Neural progenitor cell (in vitro differentiated cells): ENCODE data around the gene CD34. TPM values are rescaled to one million over a fixed set of nuclear protein-coding genes. Genes with fewer than 3 reads are reported as not detected.

Experiments used
- DNase-seq: peaks from one replicate; pipeline ENCODE4 v3.0.0-alpha.2; 2016; ENCODE audit warnings: low spot score
- H2AFZ ChIP-seq: fragments of 200-600 bp; sonication (generic); replicated peaks from 2 replicates; pipeline ENCODE4 v1.6.1; 2016; ENCODE audit warnings: antibody characterized with exemption
- H3F3A ChIP-seq: fragments of 200-600 bp; sonication (generic); 2 replicates; pipeline ENCODE4 v1.6.1; 2016; ENCODE audit warnings: antibody characterized with exemption, low read depth
- H3K27ac ChIP-seq: fragments of 200-600 bp; sonication (generic); 2 replicates; pipeline ENCODE4 v1.5.1; 2016; ENCODE audit warnings: mild to moderate bottlenecking
- H3K27me3 ChIP-seq: fragments of 200-600 bp; sonication (generic); 2 replicates; pipeline ENCODE4 v1.6.1; 2016; ENCODE audit warnings: mild to moderate bottlenecking, moderate library complexity
- H3K36me3 ChIP-seq: fragments of 200-600 bp; sonication (generic); 2 replicates; pipeline ENCODE4 v1.5.1; 2016
- H3K4me1 ChIP-seq: fragments of 200-600 bp; sonication (generic); 2 replicates; pipeline ENCODE4 v1.6.1; 2016; ENCODE audit warnings: mixed run types
- H3K4me2 ChIP-seq: fragments of 200-600 bp; sonication (generic); 2 replicates; pipeline ENCODE4 v1.6.1; 2016
- H3K4me3 ChIP-seq: fragments of 200-600 bp; sonication (generic); 2 replicates; pipeline ENCODE4 v1.5.1; 2016
- H3K79me2 ChIP-seq: fragments of 200-600 bp; sonication (generic); 2 replicates; pipeline ENCODE4 v1.6.1; 2016; ENCODE audit warnings: low read depth
- H3K9ac ChIP-seq: fragments of 200-600 bp; sonication (generic); 2 replicates; pipeline ENCODE4 v1.6.1; 2016
- H3K9me3 ChIP-seq: fragments of 200-600 bp; sonication (generic); 2 replicates; pipeline ENCODE4 v1.5.1; 2016; ENCODE audit warnings: low read depth
- H4K20me1 ChIP-seq: fragments of 200-600 bp; sonication (generic); 2 replicates; pipeline ENCODE4 v1.6.1; 2016; ENCODE audit warnings: low read depth
- H3K27ac Mint-ChIP-seq: 3 replicates; pipeline ENCODE4 v1.8.0; 2021; ENCODE audit warnings: mixed read lengths
- H3K27me3 Mint-ChIP-seq: 2 replicates; pipeline ENCODE4 v1.8.0; 2022; ENCODE audit warnings: low read depth, mild to moderate bottlenecking, inconsistent platforms, moderate library complexity, mixed read lengths; ENCODE audit not compliant: insufficient read depth
- H3K36me3 Mint-ChIP-seq: 3 replicates; pipeline ENCODE4 v1.8.0; 2021; ENCODE audit warnings: mixed read lengths
- H3K4me1 Mint-ChIP-seq: 3 replicates; pipeline ENCODE4 v1.8.0; 2021; ENCODE audit warnings: mixed read lengths
- H3K4me3 Mint-ChIP-seq: 3 replicates; pipeline ENCODE4 v1.8.0; 2021; ENCODE audit warnings: mild to moderate bottlenecking, moderate library complexity, mixed read lengths
- H3K9me3 Mint-ChIP-seq: 3 replicates; pipeline ENCODE4 v1.8.0; 2020; ENCODE audit warnings: mixed read lengths
- CTCF ChIP-seq: fragments of 200-600 bp; sonication (generic); IDR thresholded peaks from 2 replicates; pipeline ENCODE4 v1.5.1; 2017; ENCODE audit warnings: antibody characterized with exemption, mild to moderate bottlenecking
- EZH2 ChIP-seq: fragments of 200-600 bp; sonication (generic); IDR thresholded peaks from 2 replicates; pipeline ENCODE4 v1.6.1; 2017; ENCODE audit warnings: antibody characterized with exemption, mild to moderate bottlenecking, moderate library complexity
- EZH2phosphoT487 ChIP-seq: fragments of 200-600 bp; sonication (generic); IDR thresholded peaks from 2 replicates; pipeline ENCODE4 v1.6.1; 2017; ENCODE audit warnings: antibody characterized with exemption
- total RNA-seq: library from RNA; depleted of rRNA; stranded (reverse); fragments of >200 nt; gene quantifications from 2 replicates; pipeline ENCODE4 v1.2.3, GENCODE V29; 2015; ENCODE audit warnings: low replicate concordance

CD34 gene
- total RNA-seq, 1 donor from 2014 or later = 0.43 TPM

DNA sequence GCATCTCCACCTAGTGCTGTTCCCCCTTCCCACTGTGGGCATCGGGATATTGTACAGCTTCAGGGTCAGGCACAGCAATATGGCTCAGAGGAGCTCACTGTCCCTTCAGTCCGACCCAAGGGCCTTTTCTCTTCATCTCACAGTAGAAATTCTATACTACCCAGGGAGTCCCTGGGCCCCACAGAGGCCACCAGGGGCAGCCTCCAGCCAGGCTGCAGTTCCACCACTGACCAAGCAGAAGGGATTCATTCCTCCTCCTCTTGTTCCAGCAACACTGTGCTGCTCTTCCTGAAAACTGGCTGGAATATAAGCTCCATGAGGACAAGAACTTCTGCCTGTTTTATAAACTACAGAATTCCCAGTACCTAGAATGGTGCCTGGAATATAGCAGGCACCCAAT, 70.5 kb downstream of the CD34 start:
- H3K4me2 ChIP-seq = no peak overlapping the region
- DNase-seq = no peak
- H3K79me2 ChIP-seq = no peaks in the 10 kb centered on the region
- Mint-ChIP-seq H3K4me3 (no peak overlapping the region), H3K9me3 (peaks cover 2% of the 10 kb centered on the region), H3K4me1 (peaks cover 18% of the 10 kb centered on the region), H3K27ac (no peak overlapping the region), H3K36me3 (peaks cover 8% of the 10 kb centered on the region), H3K27me3 (peaks cover 3% of the 10 kb centered on the region)
- H2AFZ ChIP-seq = no peak overlapping the region
- TF ChIP-seq CTCF (peak; percentile 9), EZH2phosphoT487 (no peak)
- H4K20me1 ChIP-seq = no peaks in the 10 kb centered on the region
- H3K9me3 ChIP-seq = no peaks in the 10 kb centered on the region
- no peak overlapping the region for H3K4me3 ChIP-seq
- no peaks in the 10 kb centered on the region for H3K36me3 ChIP-seq
- no peak overlapping the region for H3K9ac ChIP-seq
- no peak overlapping the region for H3K27ac ChIP-seq
- no peaks in the 10 kb centered on the region for H3K27me3 ChIP-seq
- no peaks in the 10 kb centered on the region for H3F3A ChIP-seq
- H3K4me1 ChIP-seq = peaks cover 7% of the 10 kb centered on the region

- Mint-ChIP-seq H3K36me3 (peaks cover 11% of the 10 kb centered on the region), H3K27ac (no peak overlapping the region), H3K9me3 (peaks cover 2% of the 10 kb centered on the region), H3K4me3 (no peak overlapping the region), H3K4me1 (peaks cover 13% of the 10 kb centered on the region), H3K27me3 (peaks cover 4% of the 10 kb centered on the region)
- no peaks in the 10 kb centered on the region for H3K79me2 ChIP-seq
- no peak overlapping the region for H3K9ac ChIP-seq
- H3K9me3 ChIP-seq = no peaks in the 10 kb centered on the region
- H3K27ac ChIP-seq = no peak overlapping the region
- no peak overlapping the region for H3K4me3 ChIP-seq
- no peak for TF ChIP-seq CTCF
- TF ChIP-seq EZH2phosphoT487 = no peak
- TF ChIP-seq EZH2 = no peak
- H4K20me1 ChIP-seq = no peaks in the 10 kb centered on the region
- H3K27me3 ChIP-seq = no peaks in the 10 kb centered on the region
- H3K36me3 ChIP-seq = no peaks in the 10 kb centered on the region
- no peak overlapping the region for H2AFZ ChIP-seq
- H3K4me1 ChIP-seq = peaks cover 7% of the 10 kb centered on the region
- no peak for DNase-seq
- no peaks in the 10 kb centered on the region for H3F3A ChIP-seq
- H3K4me2 ChIP-seq = no peak overlapping the region
Measured at GRCh38 chr1:207839083-207839413, 71.9 kb downstream of the CD34 start.

GRCh38 chr1:207838156-207839082, 72.5 kb downstream of the CD34 start:
- no peak overlapping the region for H3K4me2 ChIP-seq
- H3K4me3 Mint-ChIP-seq = no peak overlapping the region
- H3K27me3 Mint-ChIP-seq = peaks cover 4% of the 10 kb centered on the region
- no peak for DNase-seq
- no peak overlapping the region for H3K27ac ChIP-seq
- no peaks in the 10 kb centered on the region for H3K9me3 ChIP-seq
- H3K9ac ChIP-seq = no peak overlapping the region
- peaks cover 11% of the 10 kb centered on the region for H3K36me3 Mint-ChIP-seq
- H3K4me1 Mint-ChIP-seq = peaks cover 13% of the 10 kb centered on the region
- TF ChIP-seq EZH2phosphoT487 (no peak), EZH2 (no peak), CTCF (no peak)
- H4K20me1 ChIP-seq = no peaks in the 10 kb centered on the region
- H2AFZ ChIP-seq = no peak overlapping the region
- no peak overlapping the region for H3K27ac Mint-ChIP-seq
- H3K79me2 ChIP-seq = no peaks in the 10 kb centered on the region
- no peak overlapping the region for H3K4me3 ChIP-seq
- peaks cover 7% of the 10 kb centered on the region for H3K4me1 ChIP-seq
- H3K36me3 ChIP-seq = no peaks in the 10 kb centered on the region
- H3F3A ChIP-seq = no peaks in the 10 kb centered on the region
- peaks cover 2% of the 10 kb centered on the region for H3K9me3 Mint-ChIP-seq
- no peaks in the 10 kb centered on the region for H3K27me3 ChIP-seq
